ENCODE data around the gene MCM3AP.

GRCh38 chr21:46311568-46311967 lies 26.2 kb upstream of the MCM3AP start:
- TF ChIP-seq EP300 (IDR thresholded peaks at IDR 0.05), result no peak
- no peak for TF ChIP-seq CTCF (IDR thresholded peaks at IDR 0.05)
- no peak for TF ChIP-seq POLR2AphosphoS5 (IDR thresholded peaks at IDR 0.05)
- no peak for TF ChIP-seq POLR2A (IDR thresholded peaks at IDR 0.05)

Measured in sigmoid colon (tissue), 4 donors.